HCT116 (cell line): ENCODE measurements around the gene NABP2.

Experiments
- CBX3 ChIP-seq: IDR thresholded peaks from 2 replicates; pipeline ENCODE4 v1.6.1; 2012; ENCODE audit warnings: low read depth
- CTCF ChIP-seq, 3 experiments: fragments of 200-600 bp in 1 of 3; sonication (generic) in 1 of 3; IDR thresholded peaks in 2 of 3; conservative IDR thresholded peaks in 1 of 3; 2 replicates each; pipeline ENCODE4 v1.5.1; 2012 to 2017; ENCODE audit warnings: low read depth in 2 of 3, low read length in 2 of 3, antibody characterized with exemption in 1 of 3, borderline replicate concordance in 1 of 3, control low read depth in 1 of 3, mild to moderate bottlenecking in 1 of 3, mixed read lengths in 1 of 3, mixed run types in 1 of 3, moderate library complexity in 1 of 3; ENCODE audit not compliant: insufficient read depth in 1 of 3
- EZH2 ChIP-seq: fragments of 200-600 bp; sonication (generic); IDR thresholded peaks from 2 replicates; pipeline ENCODE4 v1.6.1; 2017; ENCODE audit warnings: antibody characterized with exemption, mixed run types
- JUND ChIP-seq: IDR thresholded peaks from 2 replicates; pipeline ENCODE4 v1.6.1; 2012
- MAX ChIP-seq: IDR thresholded peaks from 2 replicates; pipeline ENCODE4 v1.6.1; 2012
- POLR2A ChIP-seq: IDR thresholded peaks from 2 replicates; pipeline ENCODE4 v1.7.0; 2011; ENCODE audit warnings: borderline replicate concordance; ENCODE audit not compliant: insufficient read depth, insufficient read length; ENCODE audit errors: extremely low read depth
- POLR2AphosphoS5 ChIP-seq: IDR thresholded peaks from 2 replicates; pipeline ENCODE4 v1.6.1; 2011; ENCODE audit warnings: mild to moderate bottlenecking, low read depth, low read length, moderate library complexity
- RAD21 ChIP-seq: IDR thresholded peaks from 2 replicates; pipeline ENCODE4 v1.6.1; 2012; ENCODE audit warnings: low read depth, mild to moderate bottlenecking
- SP1 ChIP-seq: IDR thresholded peaks from 2 replicates; pipeline ENCODE4 v1.6.1; 2012; ENCODE audit warnings: low read depth
- YY1 ChIP-seq: IDR thresholded peaks from 2 replicates; pipeline ENCODE4 v1.6.1; 2011; ENCODE audit warnings: low read length, low read depth, moderate library complexity, mild to moderate bottlenecking; ENCODE audit not compliant: insufficient replicate concordance; ENCODE audit errors: extremely low read depth
- ZBTB33 ChIP-seq: IDR thresholded peaks from 2 replicates; pipeline ENCODE4 v1.6.1; 2011; ENCODE audit warnings: mild to moderate bottlenecking, low read length, moderate library complexity; ENCODE audit not compliant: insufficient replicate concordance; ENCODE audit errors: extremely low read depth
- ZFX ChIP-seq: fragments of 450-650 bp; IDR thresholded peaks from 2 replicates; pipeline ENCODE4 v1.6.1; 2017
- ZNF274 ChIP-seq: fragments of 200-500 bp; sonication (Bioruptor generic); IDR thresholded peaks from 2 replicates; pipeline ENCODE4 v1.6.1; 2014; ENCODE audit warnings: mild to moderate bottlenecking, low read depth, low read length, inconsistent platforms

DNA sequence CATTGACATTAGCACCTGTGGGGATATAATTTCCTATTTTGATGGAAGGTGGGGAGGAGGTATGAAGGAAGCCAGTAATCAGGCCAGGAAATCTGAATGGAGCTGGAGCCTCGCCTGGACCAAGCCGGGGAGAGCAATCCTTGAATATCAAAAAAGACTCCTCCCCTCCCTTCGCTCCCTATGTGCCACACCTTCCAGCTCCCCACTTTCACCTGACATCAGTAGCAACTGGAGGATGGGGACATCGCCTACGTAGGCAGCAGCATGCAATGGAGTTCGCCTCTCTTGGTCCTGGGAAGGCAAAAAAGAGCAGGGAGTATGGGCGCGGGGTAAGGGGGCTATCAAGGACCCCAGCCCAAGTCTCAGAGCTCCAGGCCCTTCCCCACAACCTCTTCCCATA, 32.9 kb downstream of the NABP2 start:
- no peak for TF ChIP-seq SP1
- no peak for TF ChIP-seq CTCF (IDR thresholded peaks at IDR 0.05 in 2 of 3, conservative IDR thresholded peaks at IDR 0.05 in 1 of 3; ENCODE audit: borderline replicate concordance in 1 of 3, insufficient read depth in 1 of 3, low read depth in 2 of 3, low read length in 2 of 3)
- TF ChIP-seq POLR2A: no peak
- no peak for TF ChIP-seq ZBTB33
- no peak for TF ChIP-seq JUND
- no peak for TF ChIP-seq POLR2AphosphoS5
- TF ChIP-seq ZNF274: no peak
- no peak for TF ChIP-seq ZFX
- no peak for TF ChIP-seq EZH2
- no peak for TF ChIP-seq MAX
- TF ChIP-seq RAD21: no peak
- no peak for TF ChIP-seq YY1
- no peak for TF ChIP-seq CBX3
